ENCODE data around the gene MED17.

MED17 gene

GRCh38 chr11:93849751-93850593, 65.9 kb downstream of the MED17 start:
- ATAC-seq: no peak

GRCh38 chr11:93850594-93851018, 66.5 kb downstream of the MED17 start, which contains the start of gene VSTM5:
Gene VSTM5 (minus strand): TSS chr11:93850618. CDS start chr11:93850502, 116 bp downstream.
- ATAC-seq: no peak

GRCh38 chr11:93852242-93852641, 68.2 kb downstream of the MED17 start:
- no peak for ATAC-seq

GRCh38 chr11:93857413-93858120, 73.5 kb downstream of the MED17 start:
- no peak for ATAC-seq

GRCh38 chr11:93858121-93858775, 74.2 kb downstream of the MED17 start:
- no peak for ATAC-seq

GRCh38 chr11:93861808-93862207, 77.7 kb downstream of the MED17 start:
- ATAC-seq: no peak
